ENCODE measurements around the gene USP20.

Gene USP20

GRCh38 chr9:129858167-129858962 lies 23.1 kb downstream of the USP20 start:
- peaks cover 23% of the 10 kb centered on the region; the same call in 1 of the 2 replicates for H3K36me3 ChIP-seq (ENCODE audit: insufficient read depth, low read length)
- no peaks in the 10 kb centered on the region for H3K9me3 ChIP-seq (ENCODE audit: low read length)
- H3K27ac ChIP-seq (ENCODE audit: low read depth, low read length, poor library complexity, severe bottlenecking) = no peak overlapping the region
- no peaks in the 10 kb centered on the region for H3K4me1 ChIP-seq (ENCODE audit: insufficient read depth, low read length, severe bottlenecking)
- TF ChIP-seq EZH2 (IDR thresholded peaks at IDR 0.05; ENCODE audit: borderline replicate concordance, low read length) (no peak), CTCF (IDR thresholded peaks at IDR 0.05; ENCODE audit: low read length) (no peak)
- H2AFZ ChIP-seq (ENCODE audit: low read length) = no peak overlapping the region
- H3F3A ChIP-seq (ENCODE audit: insufficient read depth, low read length) = no peaks in the 10 kb centered on the region
- H3K79me2 ChIP-seq (ENCODE audit: insufficient read depth, low read length) = no peaks in the 10 kb centered on the region
- H3K9ac ChIP-seq (ENCODE audit: low read length) = no peak overlapping the region
- H3K9me2 ChIP-seq (ENCODE audit: low read depth, low read length) = no peaks in the 10 kb centered on the region
- no peak overlapping the region for H3K4me3 ChIP-seq (ENCODE audit: low read depth, low read length, poor library complexity, severe bottlenecking)
- H3K4me2 ChIP-seq (ENCODE audit: low read length) = no peak overlapping the region
- H4K20me1 ChIP-seq (ENCODE audit: insufficient read depth, low read length) = no peaks in the 10 kb centered on the region
- no peaks in the 10 kb centered on the region for H3K27me3 ChIP-seq (ENCODE audit: insufficient read depth, low read length)

GRCh38 chr9:129860653-129861446 lies 25.6 kb downstream of the USP20 start:
- Histone ChIP-seq H3F3A (ENCODE audit: insufficient read depth, low read length) (no peaks in the 10 kb centered on the region), H4K20me1 (ENCODE audit: insufficient read depth, low read length) (no peaks in the 10 kb centered on the region), H3K9ac (ENCODE audit: low read length) (no peak overlapping the region), H3K9me2 (ENCODE audit: low read depth, low read length) (no peaks in the 10 kb centered on the region), H3K4me1 (ENCODE audit: insufficient read depth, low read length, severe bottlenecking) (no peaks in the 10 kb centered on the region), H3K9me3 (ENCODE audit: low read length) (no peaks in the 10 kb centered on the region), H3K4me2 (ENCODE audit: low read length) (no peak overlapping the region), H2AFZ (ENCODE audit: low read length) (no peak overlapping the region), H3K27me3 (ENCODE audit: insufficient read depth, low read length) (no peaks in the 10 kb centered on the region), H3K27ac (ENCODE audit: low read depth, low read length, poor library complexity, severe bottlenecking) (no peak overlapping the region), H3K79me2 (ENCODE audit: insufficient read depth, low read length) (no peaks in the 10 kb centered on the region), H3K36me3 (ENCODE audit: insufficient read depth, low read length) (peaks cover 9% of the 10 kb centered on the region; the same call in 1 of the 2 replicates), H3K4me3 (ENCODE audit: low read depth, low read length, poor library complexity, severe bottlenecking) (no peak overlapping the region)
- TF ChIP-seq CTCF (IDR thresholded peaks at IDR 0.05; ENCODE audit: low read length) (no peak), EZH2 (IDR thresholded peaks at IDR 0.05; ENCODE audit: borderline replicate concordance, low read length) (no peak)

- TF ChIP-seq CTCF (IDR thresholded peaks at IDR 0.05; ENCODE audit: low read length) (no peak), EZH2 (IDR thresholded peaks at IDR 0.05; ENCODE audit: borderline replicate concordance, low read length) (no peak)
- H4K20me1 ChIP-seq (ENCODE audit: insufficient read depth, low read length) = no peaks in the 10 kb centered on the region
- peaks cover 9% of the 10 kb centered on the region; the same call in 1 of the 2 replicates for H3K36me3 ChIP-seq (ENCODE audit: insufficient read depth, low read length)
- H2AFZ ChIP-seq (ENCODE audit: low read length) = no peak overlapping the region
- H3K4me1 ChIP-seq (ENCODE audit: insufficient read depth, low read length, severe bottlenecking) = no peaks in the 10 kb centered on the region
- no peaks in the 10 kb centered on the region for H3F3A ChIP-seq (ENCODE audit: insufficient read depth, low read length)
- H3K27me3 ChIP-seq (ENCODE audit: insufficient read depth, low read length) = no peaks in the 10 kb centered on the region
- H3K9me2 ChIP-seq (ENCODE audit: low read depth, low read length) = no peaks in the 10 kb centered on the region
- H3K27ac ChIP-seq (ENCODE audit: low read depth, low read length, poor library complexity, severe bottlenecking) = no peak overlapping the region
- H3K4me3 ChIP-seq (ENCODE audit: low read depth, low read length, poor library complexity, severe bottlenecking) = no peak overlapping the region
- H3K79me2 ChIP-seq (ENCODE audit: insufficient read depth, low read length) = no peaks in the 10 kb centered on the region
- no peaks in the 10 kb centered on the region for H3K9me3 ChIP-seq (ENCODE audit: low read length)
- no peak overlapping the region for H3K9ac ChIP-seq (ENCODE audit: low read length)
- no peak overlapping the region for H3K4me2 ChIP-seq (ENCODE audit: low read length)
Measured at GRCh38 chr9:129861447-129861827, 26.2 kb downstream of the USP20 start.

All from OCI-LY1 (cell line).